Measurements from ENCODE around the gene MVD. TPM values are rescaled to one million over a fixed set of nuclear protein-coding genes. Genes with fewer than 3 reads are reported as not detected.

MVD gene
- total RNA-seq, 5 donors from 2014 or later (not counting 1 experiment from before 2014, with no cell fraction given) = 52.3 to 81.4 (median 63.4) TPM

- CTCF ChIA-PET = interaction anchor here in 1 of 2 donors (0.6 kb wide), 1 partner anchor 10 kb away, joined by 3 read pairs; no protein-coding TSS in a partner anchor
- no peak for ATAC-seq (replicated peaks in 1 of 4)
Measured at GRCh38 chr16:88697831-88698615, 35.1 kb upstream of the MVD start.

GRCh38 chr16:88697116-88697830 is 34.4 kb upstream of the MVD start:
- H3K9me3 ChIP-seq = no peaks in the 10 kb centered on the region
- DNase-seq = no peak
- whole genome bisulfite sequencing (ENCODE audit: insufficient coverage) = 96% methylated on average over 43 of the region's 47 CpGs
- peaks cover 15% of the 10 kb centered on the region for H3K36me3 Mint-ChIP-seq
- H3K36me3 ChIP-seq (ENCODE audit: control insufficient read depth in 2 of 2, extremely low read depth in 1 of 2, insufficient read depth in 1 of 2, low read length in 1 of 2) = peaks cover 25 to 62% of the 10 kb centered on the region in 2 donors
- H3K4me1 Mint-ChIP-seq = peaks cover 50 to 59% (median 56%) of the 10 kb centered on the region in 3 donors
- H3K4me1 ChIP-seq (ENCODE audit: control insufficient read depth in 1 of 2, extremely low read depth in 1 of 2, insufficient read depth in 2 of 2, low read length in 2 of 2) = peaks cover 42 to 93% of the 10 kb centered on the region in 2 experiments
- peak overlapping the region; percentile 83 to 86 for H3K27ac Mint-ChIP-seq
- no peaks in the 10 kb centered on the region for H3K27me3 Mint-ChIP-seq
- ATAC-seq (replicated peaks in 1 of 4) = no peak
- no peaks in the 10 kb centered on the region for H3K9me3 Mint-ChIP-seq
- no peak overlapping the region for H3K4me3 ChIP-seq (ENCODE audit: control insufficient read depth in 1 of 2, extremely low read depth in 1 of 2, low read length in 1 of 2)
- POLR2A ChIA-PET = no interaction called here
- H3K27me3 ChIP-seq (replicated peaks in 1 of 2; ENCODE audit: control insufficient read depth in 2 of 2, extremely low read depth in 1 of 2, insufficient read depth in 2 of 2, low read length in 1 of 2) = no peaks in the 10 kb centered on the region
- no peak overlapping the region for H3K27ac ChIP-seq (ENCODE audit: low read length)
- CTCF ChIA-PET = no interaction called here
- peak overlapping the region in 1 of 3 donors; percentile 65 for H3K4me3 Mint-ChIP-seq

More at GRCh38 chr16:88697831-88698615, 35.1 kb upstream of the MVD start:
- POLR2A ChIA-PET = no interaction called here
- Histone ChIP-seq H3K4me3 (ENCODE audit: control insufficient read depth in 1 of 2, extremely low read depth in 1 of 2, low read length in 1 of 2) (peak overlapping the region in 1 of 2 donors; percentile 7), H3K36me3 (ENCODE audit: control insufficient read depth in 2 of 2, extremely low read depth in 1 of 2, insufficient read depth in 1 of 2, low read length in 1 of 2) (peaks cover 25 to 67% of the 10 kb centered on the region in 2 donors), H3K27me3 (replicated peaks in 1 of 2; ENCODE audit: control insufficient read depth in 2 of 2, extremely low read depth in 1 of 2, insufficient read depth in 2 of 2, low read length in 1 of 2) (no peaks in the 10 kb centered on the region), H3K27ac (ENCODE audit: low read length) (peak overlapping the region; percentile 41), H3K4me1 (ENCODE audit: control insufficient read depth in 1 of 2, extremely low read depth in 1 of 2, insufficient read depth in 2 of 2, low read length in 2 of 2) (peaks cover 34 to 93% of the 10 kb centered on the region in 2 experiments), H3K9me3 (no peaks in the 10 kb centered on the region)
- Mint-ChIP-seq H3K36me3 (peaks cover 15% of the 10 kb centered on the region), H3K27ac (peak overlapping the region; percentile 83 to 86), H3K4me3 (peak overlapping the region in 1 of 3 donors; percentile 65), H3K9me3 (no peaks in the 10 kb centered on the region), H3K4me1 (peaks cover 50 to 59% (median 56%) of the 10 kb centered on the region in 3 donors), H3K27me3 (no peaks in the 10 kb centered on the region)
- DNase-seq = peak in 4 of 35 experiments; percentile 33 to 49 (median 38)
- WGBS (ENCODE audit: insufficient coverage) = 68% methylated on average over 23 of the region's 37 CpGs

- H3K36me3 ChIP-seq (ENCODE audit: control insufficient read depth in 2 of 2, extremely low read depth in 1 of 2, insufficient read depth in 1 of 2, low read length in 1 of 2) = peaks cover 25 to 60% of the 10 kb centered on the region in 2 donors
Measured at GRCh38 chr16:88696441-88696840, 33.5 kb upstream of the MVD start.

GRCh38 chr16:88695753-88696152 is 32.9 kb upstream of the MVD start:
- Mint-ChIP-seq H3K27ac (peak overlapping the region; percentile 34 to 39), H3K4me1 (peaks cover 53 to 63% (median 62%) of the 10 kb centered on the region in 3 donors), H3K9me3 (no peaks in the 10 kb centered on the region), H3K36me3 (peaks cover 15% of the 10 kb centered on the region), H3K27me3 (peaks cover 0 to 2% of the 10 kb centered on the region in 2 donors), H3K4me3 (no peak overlapping the region)
- 93% methylated on average over 7 of the region's 7 CpGs for WGBS (ENCODE audit: insufficient coverage)
- Histone ChIP-seq H3K27ac (ENCODE audit: low read length) (no peak overlapping the region), H3K36me3 (ENCODE audit: control insufficient read depth in 2 of 2, extremely low read depth in 1 of 2, insufficient read depth in 1 of 2, low read length in 1 of 2) (peaks cover 25 to 60% of the 10 kb centered on the region in 2 donors), H3K9me3 (no peaks in the 10 kb centered on the region), H3K4me3 (ENCODE audit: control insufficient read depth in 1 of 2, extremely low read depth in 1 of 2, low read length in 1 of 2) (no peak overlapping the region), H3K27me3 (replicated peaks in 1 of 2; ENCODE audit: control insufficient read depth in 2 of 2, extremely low read depth in 1 of 2, insufficient read depth in 2 of 2, low read length in 1 of 2) (no peaks in the 10 kb centered on the region), H3K4me1 (ENCODE audit: control insufficient read depth in 1 of 2, extremely low read depth in 1 of 2, insufficient read depth in 2 of 2, low read length in 2 of 2) (peaks cover 56 to 94% of the 10 kb centered on the region in 2 experiments)
- ATAC-seq (replicated peaks in 1 of 4) = no peak
- CTCF ChIA-PET = interaction anchor here in 1 of 2 donors (0.6 kb wide), 1 partner anchor 10 kb away, joined by 6 read pairs; no protein-coding TSS in a partner anchor
- POLR2A ChIA-PET = no interaction called here
- DNase-seq = no peak

More at GRCh38 chr16:88696441-88696840, 33.5 kb upstream of the MVD start:
- POLR2A ChIA-PET = no interaction called here
- H3K4me1 Mint-ChIP-seq = peaks cover 53 to 59% (median 58%) of the 10 kb centered on the region in 3 donors
- CTCF ChIA-PET = no interaction called here
- 94% methylated on average over 8 of the region's 14 CpGs for WGBS (ENCODE audit: insufficient coverage)
- no peak for ATAC-seq (replicated peaks in 1 of 4)
- H3K9me3 ChIP-seq = no peaks in the 10 kb centered on the region
- DNase-seq = no peak
- no peak overlapping the region for H3K4me3 ChIP-seq (ENCODE audit: control insufficient read depth in 1 of 2, extremely low read depth in 1 of 2, low read length in 1 of 2)
- no peaks in the 10 kb centered on the region for H3K27me3 ChIP-seq (replicated peaks in 1 of 2; ENCODE audit: control insufficient read depth in 2 of 2, extremely low read depth in 1 of 2, insufficient read depth in 2 of 2, low read length in 1 of 2)
- H3K9me3 Mint-ChIP-seq = no peaks in the 10 kb centered on the region
- H3K4me3 Mint-ChIP-seq = no peak overlapping the region
- H3K27me3 Mint-ChIP-seq = no peaks in the 10 kb centered on the region
- peaks cover 49 to 93% of the 10 kb centered on the region in 2 experiments for H3K4me1 ChIP-seq (ENCODE audit: control insufficient read depth in 1 of 2, extremely low read depth in 1 of 2, insufficient read depth in 2 of 2, low read length in 2 of 2)
- H3K27ac ChIP-seq (ENCODE audit: low read length) = no peak overlapping the region
- peaks cover 15% of the 10 kb centered on the region for H3K36me3 Mint-ChIP-seq
- H3K27ac Mint-ChIP-seq = peak overlapping the region; percentile 28 to 31

GRCh38 chr16:88695218-88695617 is 32.3 kb upstream of the MVD start:
- H3K4me3 ChIP-seq (ENCODE audit: control insufficient read depth in 1 of 2, extremely low read depth in 1 of 2, low read length in 1 of 2) = no peak overlapping the region
- H3K9me3 ChIP-seq = no peaks in the 10 kb centered on the region
- ChIA-PET CTCF (interaction anchor here in 1 of 2 donors (0.6 kb wide), 1 partner anchor 9 kb away, joined by 6 read pairs; no protein-coding TSS in a partner anchor), POLR2A (no interaction called here)
- peaks cover 0 to 2% of the 10 kb centered on the region in 2 donors for H3K27me3 Mint-ChIP-seq
- peaks cover 15% of the 10 kb centered on the region for H3K36me3 Mint-ChIP-seq
- no peaks in the 10 kb centered on the region for H3K27me3 ChIP-seq (replicated peaks in 1 of 2; ENCODE audit: control insufficient read depth in 2 of 2, extremely low read depth in 1 of 2, insufficient read depth in 2 of 2, low read length in 1 of 2)
- WGBS (ENCODE audit: insufficient coverage) = 91% methylated on average over 15 of the region's 15 CpGs
- peak overlapping the region; percentile 34 to 39 for H3K27ac Mint-ChIP-seq
- peak overlapping the region; percentile 44 for H3K27ac ChIP-seq (ENCODE audit: low read length)
- no peak for ATAC-seq (replicated peaks in 1 of 4)
- peaks cover 53 to 63% (median 62%) of the 10 kb centered on the region in 3 donors for H3K4me1 Mint-ChIP-seq
- H3K4me1 ChIP-seq (ENCODE audit: control insufficient read depth in 1 of 2, extremely low read depth in 1 of 2, insufficient read depth in 2 of 2, low read length in 2 of 2) = peaks cover 53 to 94% of the 10 kb centered on the region in 2 experiments
- H3K9me3 Mint-ChIP-seq = no peaks in the 10 kb centered on the region
- peaks cover 25 to 59% of the 10 kb centered on the region in 2 donors for H3K36me3 ChIP-seq (ENCODE audit: control insufficient read depth in 2 of 2, extremely low read depth in 1 of 2, insufficient read depth in 1 of 2, low read length in 1 of 2)
- no peak overlapping the region for H3K4me3 Mint-ChIP-seq
- DNase-seq = no peak
